H1 (cell line): ENCODE data around the gene VSTM2B.

Source experiments
- CTCF ChIP-seq, 3 experiments: IDR thresholded peaks; 1 replicate in 2 of 3; 2 replicates in 1 of 3; pipeline versions ENCODE4 v1.5.1 to v1.6.1; 2011; ENCODE audit warnings: low read length in 3 of 3, mild to moderate bottlenecking in 3 of 3, inconsistent platforms in 2 of 3, low read depth in 1 of 3, moderate library complexity in 1 of 3; ENCODE audit not compliant: insufficient read depth in 1 of 3; ENCODE audit errors: control extremely low read depth in 1 of 3
- HDAC2 ChIP-seq, 2 experiments: fragments of 300-600 bp in 1 of 2; sonication (generic) in 1 of 2; IDR thresholded peaks; 2 replicates each; pipeline ENCODE4 v1.6.1; 2011 to 2012; ENCODE audit warnings: low read depth in 2 of 2, low read length in 2 of 2, mild to moderate bottlenecking in 2 of 2, moderate library complexity in 2 of 2, borderline replicate concordance in 1 of 2, inconsistent platforms in 1 of 2
- MAX ChIP-seq: IDR thresholded peaks from 2 replicates; pipeline ENCODE4 v1.6.1; 2012; ENCODE audit warnings: inconsistent platforms

- TF ChIP-seq HDAC2 (IDR thresholded peaks at IDR 0.05; ENCODE audit: borderline replicate concordance in 1 of 2, low read depth in 2 of 2, low read length in 2 of 2) (no peak), CTCF (IDR thresholded peaks at IDR 0.05; ENCODE audit: control extremely low read depth in 1 of 3, insufficient read depth in 1 of 3, low read depth in 1 of 3, low read length in 3 of 3) (no peak), MAX (no peak)
Measured at GRCh38 chr19:29476528-29476927, 49.3 kb upstream of the VSTM2B start.
